ENCODE results near the gene ARL14.
"Not testable (repeated sequence)": the region's sequence is repeated elsewhere in the genome, so short reads cannot be mapped to it uniquely, and the experiment has no call there.

ARL14 gene

DNA sequence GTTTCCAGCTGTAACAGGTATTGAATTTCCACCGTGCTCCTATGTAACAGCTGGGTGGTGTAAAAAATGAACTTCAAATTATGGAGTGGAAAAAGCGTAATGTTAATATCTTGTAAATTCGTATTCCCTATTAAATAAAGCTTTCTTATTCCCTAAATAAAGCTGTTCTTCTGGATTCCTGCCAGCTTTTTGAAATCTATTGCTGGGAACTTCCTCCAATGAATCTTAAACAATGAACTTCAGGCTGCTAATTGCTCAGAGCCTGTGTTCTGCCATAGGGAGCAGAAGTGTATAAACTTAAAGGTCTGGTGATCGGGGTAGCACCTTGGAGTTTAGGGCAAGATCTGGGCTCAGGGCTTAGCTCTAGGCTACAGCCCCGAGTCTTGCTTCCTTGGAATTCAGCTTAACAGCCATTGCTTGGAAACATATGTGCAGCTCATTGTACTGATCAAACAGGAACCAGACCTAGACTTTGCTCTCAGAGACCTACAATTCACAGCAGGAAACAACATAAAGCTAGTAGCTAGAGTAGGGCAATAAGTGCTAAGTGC is 1.4 kb downstream of the ARL14 start:
- no peak for DNase-seq

DNA sequence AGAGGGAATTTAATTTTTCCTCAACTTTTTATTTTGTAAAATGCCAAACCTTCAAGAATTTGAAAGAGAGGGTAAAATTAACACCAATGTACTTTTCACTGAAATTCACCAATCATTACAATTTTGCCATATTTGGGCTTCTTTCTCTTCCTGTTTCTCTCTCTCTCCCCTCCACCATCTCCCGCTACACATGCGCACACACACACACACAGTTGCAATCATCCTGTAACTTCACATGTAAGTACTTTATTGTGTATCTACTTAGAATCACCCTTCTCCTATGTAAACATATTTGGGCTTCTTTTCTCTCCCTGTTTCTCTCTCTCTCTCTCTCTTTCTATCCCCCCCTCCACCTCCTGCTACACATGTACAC is 7.4 kb downstream of the ARL14 start:
- DNase-seq, result no peak

DNA sequence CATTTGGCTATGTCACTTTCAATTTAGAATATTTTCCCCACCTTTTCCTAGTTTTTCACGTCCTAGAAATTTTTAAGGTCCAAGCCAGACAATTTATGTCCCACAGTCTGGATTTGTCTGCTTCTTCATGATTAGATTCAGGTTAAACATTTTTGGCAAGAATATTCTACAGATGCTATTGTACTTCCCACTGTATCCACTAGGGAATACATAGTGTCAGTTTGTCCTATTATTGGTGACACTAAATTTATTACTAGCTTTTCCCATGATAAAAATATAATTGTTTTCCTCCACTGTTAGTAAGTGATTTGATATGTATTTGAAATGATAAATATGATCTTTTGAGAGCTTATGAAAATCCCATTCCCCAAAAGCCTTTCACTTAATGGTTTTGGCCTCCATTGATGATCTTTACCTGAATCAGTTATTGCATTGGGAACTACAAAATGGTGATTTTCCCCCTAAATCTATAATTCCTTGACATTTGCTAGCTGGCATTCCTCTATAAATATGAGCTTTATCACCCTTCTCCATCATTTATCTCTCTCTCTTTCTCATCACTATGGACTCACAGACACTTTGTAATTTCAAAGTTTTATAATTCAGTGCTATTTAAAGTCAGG is 8.3 kb downstream of the ARL14 start:
- no peak for DNase-seq

DNA sequence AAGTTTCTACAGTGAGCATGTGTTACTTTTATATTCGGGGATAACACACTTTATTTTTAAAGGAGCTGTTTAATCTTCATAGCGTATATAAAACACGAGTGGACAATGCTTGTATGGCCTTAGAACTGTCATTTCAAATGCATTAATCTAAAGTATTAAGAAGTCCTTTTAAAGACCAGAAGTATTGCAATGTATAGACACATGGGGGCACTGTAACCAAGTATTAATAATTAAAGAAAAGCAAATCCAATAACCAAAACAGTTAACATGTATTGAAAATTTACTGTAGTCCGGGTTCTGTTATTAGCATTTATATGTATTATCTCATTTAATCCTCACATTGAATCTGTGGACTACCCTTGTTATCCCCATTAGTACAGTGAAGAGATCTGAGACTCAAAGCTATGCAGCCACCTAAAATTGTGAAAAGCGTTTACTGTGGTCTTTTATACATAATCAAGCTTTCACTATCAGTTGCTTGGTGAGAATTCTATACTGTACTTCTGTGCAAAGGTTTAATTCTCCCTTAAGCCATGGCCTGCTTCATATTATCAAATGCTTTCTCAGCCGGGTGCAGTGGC is 10.1 kb downstream of the ARL14 start:
- DNase-seq, result no peak

DNA sequence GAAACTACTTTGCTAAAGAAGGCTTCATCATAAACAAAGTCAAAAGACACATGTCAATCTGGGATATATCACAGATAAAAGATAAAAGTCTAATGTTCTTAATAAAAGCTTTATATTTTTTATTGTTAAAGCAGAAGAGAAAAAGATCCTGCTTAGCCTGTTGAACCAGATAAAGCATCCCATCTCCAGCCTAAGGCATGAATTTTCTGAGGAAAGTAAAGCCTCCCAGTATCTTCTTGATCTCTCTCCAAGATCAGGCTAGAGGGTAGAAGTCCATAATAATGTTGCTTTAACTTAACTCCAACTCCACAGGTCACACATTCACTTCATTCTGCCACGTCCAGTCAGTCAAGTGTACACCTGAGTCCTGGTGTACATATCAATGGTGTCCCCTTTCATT is 14.2 kb downstream of the ARL14 start:
- DNase-seq, result no peak

DNA sequence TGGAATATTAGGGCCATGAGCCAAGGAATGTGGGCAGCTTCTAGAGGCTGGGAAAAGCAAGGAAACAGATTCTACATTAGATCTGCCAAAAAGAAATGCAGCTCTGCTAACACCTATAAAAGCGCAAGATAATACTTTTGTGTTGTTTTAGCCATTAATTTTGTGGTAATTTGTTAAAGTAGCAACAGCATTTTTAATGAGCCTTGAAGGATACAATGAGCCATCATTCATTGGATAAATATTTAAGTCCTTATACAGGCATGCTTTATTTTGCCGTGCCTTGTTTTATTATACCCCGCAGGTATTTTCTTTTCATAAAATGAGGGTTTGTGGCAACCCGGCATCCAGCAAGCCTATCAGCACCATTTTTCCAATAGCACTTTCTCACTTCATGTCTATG is 15.0 kb downstream of the ARL14 start:
- DNase-seq, result no peak

DNA sequence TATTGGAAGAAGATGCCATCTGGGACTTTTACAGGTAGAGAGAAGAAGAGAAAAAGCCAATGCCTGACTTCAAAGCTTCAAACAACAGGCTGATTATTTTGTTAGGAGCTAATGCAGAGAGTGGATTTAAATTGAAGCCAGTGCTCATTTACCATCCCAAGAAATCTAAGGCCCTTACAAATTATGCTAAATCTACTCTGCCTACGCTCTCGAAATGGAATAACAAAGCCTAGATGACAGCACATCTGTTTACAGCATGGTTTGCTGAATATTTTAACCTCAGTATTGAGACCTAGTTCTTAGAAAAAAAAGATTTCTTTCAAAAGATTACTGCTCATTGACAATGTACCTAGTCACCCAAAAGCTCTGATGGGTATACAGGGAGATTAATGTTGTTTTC is 16.2 kb downstream of the ARL14 start:
- no peak for DNase-seq

DNA sequence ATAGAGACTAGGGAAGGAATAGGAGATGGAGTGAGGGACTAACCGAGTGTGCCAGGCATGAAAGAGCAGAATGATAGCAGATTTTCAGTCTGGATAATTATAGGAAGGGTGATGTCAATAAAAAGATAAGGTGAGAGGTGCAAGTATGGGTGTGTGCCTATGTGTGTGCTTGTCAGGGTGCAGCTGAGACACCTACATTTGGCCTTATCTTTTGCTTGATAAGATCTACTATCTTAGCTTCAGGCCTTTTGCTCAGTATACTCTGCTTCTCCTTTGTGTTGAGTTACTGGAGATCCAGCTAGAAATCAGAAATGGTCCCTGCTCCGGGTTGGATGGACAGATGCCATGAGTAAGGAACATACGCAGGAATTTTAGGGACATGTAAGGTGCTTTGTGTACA is 17.4 kb downstream of the ARL14 start:
- no peak for DNase-seq

DNA sequence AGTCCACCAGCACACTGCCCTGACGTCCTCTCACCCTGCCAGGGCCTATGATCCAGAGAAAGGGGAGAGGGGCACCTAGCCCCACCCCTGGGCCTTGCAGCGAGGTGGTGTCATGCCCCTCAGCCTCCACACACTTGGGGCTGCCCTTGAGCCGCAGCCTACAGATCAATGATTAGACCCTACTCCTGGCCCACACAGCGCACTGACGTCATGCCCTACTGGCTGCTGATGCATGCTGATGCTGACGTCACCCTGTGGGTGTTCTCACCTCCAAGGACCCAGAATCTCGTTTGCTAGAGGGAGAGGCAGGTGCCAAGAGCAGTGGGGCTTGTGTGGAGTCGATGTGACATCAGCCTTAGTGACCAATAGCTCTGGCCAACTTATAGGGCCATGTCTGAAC is 18.0 kb downstream of the ARL14 start:
- no peak for DNase-seq

DNA sequence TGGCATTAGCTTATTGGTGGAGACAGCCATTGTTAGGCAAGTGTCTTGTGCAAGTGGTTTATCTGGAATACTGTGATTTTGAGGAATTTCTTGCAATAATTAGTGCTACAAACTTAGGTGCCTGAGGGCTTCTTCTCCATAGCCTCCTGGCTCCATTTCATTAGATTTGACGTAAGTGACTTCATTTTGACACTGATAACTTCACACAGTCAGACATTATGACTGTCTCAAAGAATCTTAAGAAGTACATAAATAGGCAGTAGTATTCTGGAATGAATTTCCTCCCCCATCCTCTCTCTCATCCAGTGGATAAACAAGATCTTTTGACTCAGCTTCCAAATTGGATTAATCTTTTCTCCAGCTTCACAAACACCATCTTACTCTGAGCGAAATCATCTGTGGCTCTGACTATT is 19.0 kb downstream of the ARL14 start:
- no peak for DNase-seq

DNA sequence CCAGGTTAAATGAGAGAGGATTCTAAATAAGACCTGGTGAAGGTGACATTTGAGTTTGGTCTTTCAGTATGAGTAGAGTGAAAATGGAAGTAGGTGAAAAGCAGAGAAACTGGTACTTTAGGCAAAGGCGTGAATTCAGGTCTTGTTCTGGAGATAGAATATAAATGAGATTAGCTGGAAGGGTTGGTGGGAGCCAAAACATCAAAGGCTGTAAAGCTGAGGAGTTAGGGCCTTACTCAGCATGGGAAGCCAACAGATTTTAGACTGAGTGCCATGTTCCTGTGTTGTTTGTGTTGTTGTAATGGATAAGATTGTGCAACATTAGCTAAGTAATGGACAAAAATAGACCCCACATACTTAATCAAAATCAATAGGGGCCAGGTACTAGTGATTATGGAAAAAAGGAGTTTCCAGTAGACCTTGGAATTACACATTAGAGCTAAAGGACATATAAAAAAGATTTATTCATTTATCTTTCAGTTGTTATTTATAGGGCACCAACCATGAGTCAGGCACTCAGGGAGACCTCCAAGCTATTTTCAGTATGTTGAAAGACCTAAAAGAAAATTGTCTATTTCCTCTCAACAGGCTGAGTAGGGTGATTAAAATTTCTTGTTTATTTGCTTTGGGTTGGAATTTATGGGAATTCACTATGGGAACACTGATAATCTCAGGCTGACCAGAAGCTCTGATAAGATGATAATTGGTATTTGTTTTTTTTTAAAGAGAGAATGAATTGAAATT is 20.8 kb downstream of the ARL14 start:
- no peak for DNase-seq

DNA sequence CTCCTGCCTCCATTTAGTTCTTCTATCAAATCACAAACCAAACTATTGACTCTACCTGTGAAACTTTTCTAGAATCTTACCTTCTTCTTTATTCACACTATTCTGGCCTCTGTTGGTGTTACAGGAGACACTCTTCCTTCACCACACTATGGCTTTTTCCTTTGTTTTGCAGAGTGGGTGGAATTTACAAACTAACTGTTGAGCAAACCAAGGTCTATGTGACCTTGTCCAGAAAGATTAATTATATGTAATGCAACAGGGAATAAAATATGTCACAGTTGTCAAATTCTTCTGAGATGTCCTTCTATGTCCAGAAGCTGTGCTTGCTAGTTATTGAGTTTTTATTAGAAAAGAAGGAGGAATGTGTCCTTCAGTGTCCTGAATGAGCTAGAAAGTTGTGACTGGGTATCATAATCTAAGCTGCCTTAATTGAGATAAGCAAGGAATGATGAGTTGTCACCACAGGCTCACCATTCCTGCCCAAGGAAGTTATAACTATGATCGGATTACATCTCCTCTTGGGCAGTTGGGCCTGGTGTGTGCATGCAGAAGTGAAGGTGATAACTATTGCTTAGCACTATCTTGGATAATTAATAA is 21.7 kb downstream of the ARL14 start:
- no peak for DNase-seq

DNA sequence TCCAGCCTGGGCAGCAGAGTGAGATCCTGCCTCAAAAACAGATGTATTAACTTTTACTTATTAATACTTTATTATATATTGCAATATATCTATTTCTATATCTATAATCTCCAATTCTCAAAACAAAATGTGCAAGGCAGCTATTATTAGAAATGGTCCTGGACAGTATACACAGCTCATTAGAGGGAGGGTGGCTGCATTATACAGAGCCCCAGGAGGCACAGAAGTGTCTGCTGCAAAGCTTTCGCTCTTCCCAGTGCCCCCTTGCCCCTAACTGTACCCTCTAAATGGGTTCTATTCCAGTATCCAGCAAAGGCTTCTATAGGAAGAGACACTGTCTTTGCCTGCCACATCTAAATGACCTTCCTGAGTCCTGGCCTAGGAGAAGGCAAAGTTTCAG is 24.5 kb downstream of the ARL14 start:
- no peak for DNase-seq

DNA sequence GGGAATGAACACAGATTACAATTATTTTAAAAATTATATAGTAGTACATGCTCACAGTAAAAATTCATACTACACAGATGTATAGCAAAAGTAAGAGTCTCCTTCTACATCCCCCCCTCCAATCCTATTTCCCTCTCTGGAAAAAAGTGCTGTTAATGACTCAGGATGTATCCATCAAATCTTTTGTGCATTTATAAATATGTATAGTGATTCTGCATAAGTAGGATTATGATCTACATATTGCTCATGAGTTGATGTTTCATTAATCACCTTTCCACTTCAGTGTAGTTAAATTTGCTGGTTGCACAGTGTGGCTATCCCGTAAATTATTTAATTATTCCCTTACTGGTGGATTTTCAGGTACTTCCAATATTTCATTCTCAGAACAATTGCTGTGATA is 25.3 kb downstream of the ARL14 start:
- DNase-seq, result no peak

DNA sequence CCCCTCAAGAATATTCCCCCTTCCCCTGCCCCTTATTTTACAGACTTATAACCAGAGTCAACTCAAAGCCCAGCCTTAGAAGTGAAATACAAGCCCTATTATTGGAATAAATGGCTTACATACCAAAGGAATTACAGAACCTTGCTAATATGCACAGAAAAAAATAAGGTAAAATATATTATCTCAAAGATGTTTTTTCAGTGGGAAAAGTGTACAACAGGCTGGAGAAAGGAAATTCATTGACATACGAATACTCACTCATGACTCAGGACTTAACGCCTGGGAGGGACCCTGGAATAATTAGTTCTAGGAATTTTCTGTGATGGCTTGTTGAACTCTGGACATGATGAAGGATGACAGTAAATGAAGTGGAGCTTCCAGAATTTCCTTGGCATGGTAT is 27.0 kb downstream of the ARL14 start:
- no peak for DNase-seq

DNA sequence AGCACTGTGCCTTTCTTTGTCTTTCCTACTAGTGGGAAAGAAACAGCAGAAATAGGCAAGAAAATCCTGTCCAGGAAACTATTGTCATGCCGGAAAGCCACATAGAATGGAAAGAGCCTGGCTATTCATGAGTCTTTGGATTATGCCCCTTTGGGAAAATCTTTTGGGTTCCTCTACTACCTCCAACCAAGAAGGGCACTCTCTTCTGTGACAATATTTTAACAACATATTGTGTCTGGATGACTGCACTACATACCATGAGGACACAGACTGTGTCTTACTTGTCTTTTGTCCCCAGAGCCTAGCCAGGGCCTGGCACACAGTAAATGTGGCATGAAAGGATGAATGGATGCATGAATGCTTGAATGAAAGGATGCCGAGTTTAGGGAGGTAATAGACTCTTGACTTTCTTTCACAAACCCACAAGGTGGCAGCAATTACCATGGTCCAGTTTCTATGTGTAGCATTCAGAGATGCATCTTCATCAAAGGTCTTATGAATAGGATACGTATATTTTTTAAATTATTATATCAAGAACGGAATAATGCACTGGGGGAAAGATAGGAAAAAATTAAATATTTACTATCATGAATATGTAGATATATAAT is 30.3 kb downstream of the ARL14 start:
- peak; percentile 31 for DNase-seq

DNA sequence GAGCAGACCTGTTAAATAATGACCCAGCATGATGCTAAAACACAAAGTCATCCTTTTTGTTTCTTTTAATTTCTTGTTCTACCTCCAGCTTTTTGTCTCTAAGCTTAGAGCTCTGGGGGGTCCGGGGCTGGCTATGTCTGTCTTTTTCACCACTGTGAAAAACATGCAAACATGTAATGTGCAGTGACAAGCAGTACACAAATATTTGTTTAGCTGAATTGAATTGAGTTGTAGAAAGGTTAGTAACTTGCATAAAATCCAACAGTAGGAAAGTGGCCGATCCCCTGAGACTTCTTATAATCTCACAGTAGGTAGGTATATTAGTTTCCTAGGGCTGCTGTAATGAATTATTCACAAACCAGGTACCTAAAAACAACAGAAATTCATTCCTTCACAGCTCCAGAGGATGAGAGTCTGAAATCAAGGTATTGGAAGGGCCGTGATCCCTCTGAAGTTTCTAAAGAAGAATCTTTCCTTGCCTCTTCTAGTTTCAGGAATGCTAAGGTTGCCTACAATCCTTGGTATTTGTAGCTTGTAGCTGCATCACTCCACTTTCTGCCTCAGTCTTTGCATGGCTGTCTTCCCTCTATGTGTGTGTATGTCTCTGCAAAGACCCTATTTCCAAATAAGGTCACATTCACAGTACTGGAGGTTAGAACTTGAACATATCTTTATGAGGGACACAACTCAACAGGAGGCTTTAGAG is 32.7 kb downstream of the ARL14 start:
- no peak for DNase-seq

DNA sequence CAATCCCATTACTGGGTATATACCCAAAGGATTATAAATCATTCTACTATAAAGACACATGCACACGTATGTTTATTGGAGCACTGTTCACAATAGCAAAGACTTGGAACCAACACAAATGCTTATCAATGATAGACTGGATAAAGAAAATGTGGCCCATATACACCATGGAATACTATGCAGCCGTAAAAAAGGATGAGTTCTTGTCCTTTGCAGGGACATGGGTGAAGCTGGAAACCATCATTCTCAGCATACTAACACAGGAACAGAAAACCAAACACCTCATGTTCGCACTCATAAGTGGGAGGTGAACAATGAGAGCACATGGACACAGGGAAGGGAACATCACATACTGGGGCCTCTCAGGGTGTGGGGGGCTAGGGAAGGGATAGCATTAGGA is 36.2 kb downstream of the ARL14 start:
- DNase-seq, result not testable (repeated sequence)

DNA sequence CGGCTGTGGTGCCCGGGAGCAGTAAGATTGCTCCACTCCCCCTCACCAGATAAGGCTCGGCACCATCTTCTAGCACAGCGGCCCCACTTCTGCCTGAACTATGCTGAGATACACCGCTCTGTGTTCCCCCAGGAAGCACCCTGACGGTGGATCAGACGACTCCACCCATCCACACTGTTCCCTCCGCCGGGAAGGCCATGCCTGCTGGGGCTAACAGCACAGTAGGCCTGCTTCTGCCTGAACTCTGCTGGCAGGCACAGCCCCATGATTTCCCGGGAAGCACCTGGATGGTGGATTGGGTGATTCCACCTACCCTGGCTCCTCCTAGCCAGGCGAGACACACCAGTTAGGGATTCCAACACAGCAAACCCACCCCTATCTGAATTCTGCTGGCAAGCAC is 42.8 kb downstream of the ARL14 start:
- no peak for DNase-seq

DNA sequence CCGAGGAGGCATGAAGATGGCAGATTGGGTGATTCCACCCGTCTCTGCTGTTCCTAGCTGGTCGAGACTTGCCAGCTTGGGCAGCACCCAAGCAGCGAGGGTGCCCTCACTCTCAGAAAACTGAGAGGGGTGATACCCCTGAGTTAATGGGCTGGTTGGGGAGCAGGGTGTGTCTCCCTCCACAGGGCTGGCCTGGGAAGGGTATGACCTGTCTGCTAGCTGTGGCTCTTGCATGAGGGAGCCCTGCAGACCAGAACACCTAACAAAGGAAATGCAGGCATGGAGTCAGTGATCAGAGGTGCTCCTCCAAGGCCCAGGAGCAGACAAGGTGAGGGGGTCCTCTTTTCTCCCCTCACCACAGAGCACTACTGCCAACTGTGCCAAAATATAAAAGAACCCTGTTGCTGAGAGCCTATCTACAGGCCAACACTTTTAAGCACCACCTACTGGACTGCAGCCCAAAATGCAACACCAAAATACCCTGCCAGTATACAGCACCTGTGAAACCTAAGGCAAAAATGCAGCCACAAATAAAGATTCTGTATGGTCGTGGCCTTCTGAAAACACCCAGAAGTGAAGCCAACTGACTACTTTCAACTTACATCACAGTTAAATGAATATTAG is 43.3 kb downstream of the ARL14 start:
- no peak for DNase-seq

DNA sequence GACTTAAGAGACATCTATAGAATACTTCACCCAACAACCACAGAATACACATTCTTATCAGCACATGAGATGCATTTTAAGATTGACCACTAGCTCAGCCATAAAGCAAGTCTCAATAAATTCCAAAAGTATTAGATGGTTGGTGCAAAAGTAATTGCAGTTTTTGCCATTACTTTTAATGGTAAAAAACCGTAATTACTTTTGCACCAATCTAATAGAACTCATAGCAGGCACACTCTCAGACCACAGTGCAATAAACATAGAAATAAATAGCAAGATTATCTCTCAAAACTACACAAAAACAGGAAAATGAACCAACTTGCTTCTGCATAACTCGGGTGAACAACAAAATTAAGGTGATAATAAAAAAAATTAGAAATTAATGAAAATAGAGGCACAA is 45.4 kb downstream of the ARL14 start:
- DNase-seq, result no peak

DNA sequence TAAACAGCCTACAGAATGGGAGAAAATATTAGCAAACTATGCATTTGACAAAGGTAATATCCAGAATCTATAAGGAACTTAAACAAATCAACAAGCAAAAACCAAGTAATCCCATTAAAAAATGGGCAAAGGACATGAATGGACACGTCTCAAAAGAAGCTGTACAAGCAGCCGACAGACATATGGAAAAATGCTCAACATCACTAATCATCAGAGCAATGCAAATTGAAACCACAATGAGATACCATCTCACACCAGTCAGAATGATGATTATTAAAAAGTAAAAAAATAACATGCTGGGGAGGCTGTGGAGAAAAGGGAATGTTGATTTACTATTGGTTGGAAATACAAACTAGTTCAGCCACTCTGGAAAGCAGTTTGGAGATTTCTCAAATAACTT is 48.4 kb downstream of the ARL14 start:
- no peak for DNase-seq

Data from central memory CD4-positive, alpha-beta T cell (primary cell).